HL-60/S4 treated with retinoic acid at 250 ng/mL for 4 days and 3 days (cell line): ENCODE measurements around the gene YPEL2.

Source experiments
- in situ Hi-C: fragments of 300-500 bp; cut with MboI; formaldehyde crosslinking; loops from 2 replicates; pipeline ENCODE4 v1.7.0; 2022; ENCODE audit warnings: low sequenced_read_pairs

The YPEL2 gene

GRCh38 chr17:59329176-59330052 is 2.0 kb upstream of the YPEL2 start:
- in situ Hi-C loops: no loop called here

DNA sequence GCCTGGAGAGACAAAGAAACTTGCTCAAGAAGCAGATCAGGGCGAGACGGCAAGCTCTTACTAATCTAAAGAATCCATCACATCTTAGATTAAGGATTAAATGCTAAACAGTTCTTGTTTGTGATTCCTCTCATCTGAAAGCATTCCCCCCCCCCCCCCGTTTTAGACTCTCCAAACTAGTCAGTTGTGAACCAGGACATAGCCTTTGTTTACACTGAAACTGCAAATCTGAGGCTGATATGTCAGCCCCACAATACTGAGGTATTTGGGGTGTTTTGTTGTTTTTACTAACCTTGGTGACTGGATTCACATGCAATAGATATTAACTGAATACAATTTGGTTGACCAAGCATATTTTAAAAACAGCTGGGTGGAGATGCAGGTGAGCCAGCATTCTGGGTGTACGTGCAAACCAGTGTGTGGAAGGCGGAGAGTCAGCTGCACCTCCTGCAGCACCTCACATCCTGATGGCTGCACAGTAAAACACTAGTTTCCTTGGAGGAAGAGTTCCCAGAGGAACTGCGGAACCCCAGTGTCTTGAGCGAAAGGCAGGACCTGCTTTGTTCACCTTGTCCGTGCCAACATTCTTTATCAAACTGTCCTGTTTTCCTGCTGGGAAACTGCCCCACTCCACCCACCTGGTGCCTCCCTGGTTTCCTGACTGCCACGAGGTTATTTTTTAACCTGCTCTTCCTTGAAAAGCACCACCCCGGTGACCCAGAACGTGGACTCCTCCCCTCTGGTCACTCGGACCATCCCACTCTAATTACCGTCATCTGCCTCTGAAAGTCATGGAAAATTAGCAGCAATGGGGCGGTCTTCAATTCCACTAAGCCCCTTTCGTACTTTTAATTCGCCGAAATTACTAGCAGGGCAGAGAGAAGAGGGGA is 1.2 kb upstream of the YPEL2 start:
- in situ Hi-C loops: no loop called here

DNA sequence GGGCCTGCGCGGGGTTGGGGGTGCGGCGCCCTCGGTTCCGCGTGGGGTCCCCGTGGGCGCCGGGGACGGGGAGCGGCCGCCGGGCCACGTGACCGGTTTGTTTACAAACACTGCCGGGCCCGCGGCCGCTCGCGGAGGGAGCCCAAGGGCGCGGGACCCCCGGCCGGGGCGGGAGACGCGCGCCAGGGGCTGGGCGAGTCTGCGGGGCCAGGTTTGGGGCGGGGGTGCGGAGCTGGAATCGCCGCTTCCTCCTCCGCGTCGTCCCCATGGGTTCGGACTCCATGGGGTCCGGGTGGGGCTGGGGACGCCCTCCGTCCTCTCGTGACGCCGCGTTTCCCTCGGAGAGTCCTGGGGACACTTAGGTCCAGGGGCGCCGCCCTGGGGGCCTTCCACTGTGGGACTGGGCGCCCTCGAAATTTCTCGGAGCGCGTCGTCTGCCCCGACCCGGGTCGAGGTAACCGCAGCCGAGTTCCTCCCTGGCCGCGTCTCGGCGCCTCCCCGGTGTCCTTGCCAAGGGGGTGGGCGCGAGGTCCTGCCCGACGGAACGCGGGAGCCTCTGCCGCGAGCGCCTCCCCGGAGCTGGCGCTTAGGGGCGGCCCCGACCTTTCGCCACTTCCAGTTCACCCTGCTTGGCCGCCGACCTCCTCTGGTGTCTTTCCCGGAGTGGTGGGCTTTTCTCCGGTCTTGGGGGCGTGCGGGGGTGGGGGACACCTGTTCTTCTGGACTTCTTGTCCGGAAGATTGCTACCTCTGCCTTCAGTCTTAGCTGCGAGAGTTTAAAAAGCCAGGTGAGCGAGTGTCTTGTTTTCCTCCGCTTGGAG is 684 bp downstream of the YPEL2 start:
- in situ Hi-C loops: no loop called here

GRCh38 chr17:59332749-59333377 is 1.4 kb downstream of the YPEL2 start:
- in situ Hi-C loops: no loop called here

DNA sequence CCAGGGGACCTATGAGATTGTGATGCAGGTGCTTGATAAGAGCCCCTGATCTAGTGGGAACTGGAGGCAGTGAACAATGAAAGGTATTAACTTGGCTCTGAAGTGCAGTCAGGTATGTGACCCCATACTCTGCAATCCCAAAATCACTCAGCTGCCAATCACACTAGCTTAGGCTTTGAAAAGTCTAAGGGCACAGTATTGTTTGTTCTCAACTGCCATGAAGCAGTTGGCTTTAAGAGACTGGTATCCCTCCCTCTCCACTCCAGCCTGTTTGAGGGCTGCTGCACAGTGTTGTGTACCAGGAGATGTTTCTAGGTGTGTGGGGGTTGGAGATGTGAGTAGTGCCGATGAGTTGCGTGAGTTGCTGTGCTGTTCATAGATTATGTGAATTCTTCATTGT is 2.4 kb downstream of the YPEL2 start:
- in situ Hi-C loops: no loop called here

GRCh38 chr17:59335685-59336084 is 4.2 kb downstream of the YPEL2 start:
- in situ Hi-C loops: no loop called here

- in situ Hi-C loops: no loop called here
Observed at GRCh38 chr17:59337741-59338299, 6.4 kb downstream of the YPEL2 start.

GRCh38 chr17:59338498-59338897 is 7.0 kb downstream of the YPEL2 start:
- in situ Hi-C loops: no loop called here

DNA sequence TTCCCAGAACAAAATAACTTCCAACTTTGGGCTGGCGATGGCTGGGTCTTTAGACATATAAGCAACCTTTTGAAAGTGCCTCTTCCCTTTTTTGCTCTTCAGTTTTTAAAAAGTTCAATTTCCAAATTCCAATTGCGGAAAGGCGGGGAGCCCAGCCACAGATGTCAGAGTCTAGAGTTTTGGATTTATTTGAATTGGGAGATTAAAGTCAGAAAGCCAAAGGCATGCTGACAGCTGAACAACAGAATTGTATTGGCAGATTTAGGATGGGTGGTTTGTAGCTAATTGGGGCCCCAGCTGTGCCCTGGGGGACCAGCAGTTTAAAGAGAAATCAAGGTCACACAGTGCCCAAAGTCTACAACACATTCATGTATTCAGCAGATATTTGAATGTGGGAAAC is 10.5 kb downstream of the YPEL2 start:
- in situ Hi-C loops: no loop called here

DNA sequence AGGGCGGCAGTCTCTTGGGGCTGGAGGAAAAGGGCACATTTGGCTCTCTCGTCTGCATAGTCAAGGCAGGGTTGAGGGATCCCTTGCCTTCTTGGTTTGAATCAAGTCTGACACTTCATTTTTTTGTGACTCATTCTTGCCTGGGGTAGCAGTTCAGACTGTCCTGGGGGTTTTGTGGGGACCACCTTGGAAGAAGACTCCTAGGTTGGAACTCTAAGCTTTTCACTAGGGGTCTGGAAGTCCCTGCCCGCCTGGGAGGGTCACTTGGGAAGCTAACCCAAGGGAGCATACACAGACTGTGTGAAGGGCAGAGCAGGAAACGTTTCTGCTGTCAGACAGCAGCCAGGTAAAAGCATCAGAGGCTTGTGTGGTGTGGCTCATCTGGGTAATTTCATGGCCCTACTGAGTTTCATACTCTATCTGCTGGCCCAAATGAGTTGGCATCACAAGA is 11.3 kb downstream of the YPEL2 start:
- in situ Hi-C loops: no loop called here

GRCh38 chr17:59345476-59345875 is 14.0 kb downstream of the YPEL2 start:
- in situ Hi-C loops: no loop called here

GRCh38 chr17:59346341-59346740 is 14.9 kb downstream of the YPEL2 start:
- in situ Hi-C loops: no loop called here

- in situ Hi-C loops: no loop called here
Observed at GRCh38 chr17:59346876-59347407, 15.5 kb downstream of the YPEL2 start.

DNA sequence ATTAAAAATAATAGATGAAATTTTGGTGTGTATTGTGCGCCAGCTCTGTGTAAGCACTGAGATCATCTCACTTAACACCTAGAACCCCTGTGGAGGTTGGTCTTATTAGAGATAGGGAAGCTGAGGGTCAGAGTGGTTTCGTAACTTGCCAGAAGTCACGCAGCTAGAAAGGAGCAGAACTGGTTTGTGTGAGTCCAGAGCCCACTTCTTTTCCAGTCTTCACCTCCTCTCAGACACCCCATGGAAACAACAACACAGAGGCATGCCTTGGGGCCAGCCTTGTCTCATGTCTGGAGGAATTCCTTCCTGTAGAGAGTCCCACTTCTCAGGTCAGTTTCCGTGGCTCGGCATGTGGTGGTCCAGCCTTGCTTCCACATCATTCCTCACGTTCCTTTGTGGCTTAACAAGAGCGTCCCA is 16.5 kb downstream of the YPEL2 start:
- in situ Hi-C loops: no loop called here

DNA sequence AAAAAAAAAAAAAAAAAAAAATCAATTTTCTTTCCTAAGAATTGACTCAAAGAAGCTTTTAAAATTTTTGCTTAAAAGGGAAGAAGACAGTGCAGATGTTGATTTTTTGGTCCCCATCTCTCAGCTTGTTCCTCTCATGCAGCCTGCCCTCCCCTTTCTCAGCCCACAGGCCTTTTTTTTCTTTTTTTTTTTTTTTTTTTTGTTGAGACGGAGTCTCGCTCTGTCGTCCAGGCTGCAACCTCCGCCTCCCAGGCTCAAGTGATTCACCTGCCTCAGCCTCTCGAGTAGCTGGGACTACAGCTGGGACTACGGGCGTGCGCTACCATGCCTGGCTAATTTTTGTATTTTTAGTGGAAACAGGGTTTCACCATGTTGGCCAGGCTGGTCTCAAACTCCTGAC is 17.7 kb downstream of the YPEL2 start:
- in situ Hi-C loops: no loop called here

DNA sequence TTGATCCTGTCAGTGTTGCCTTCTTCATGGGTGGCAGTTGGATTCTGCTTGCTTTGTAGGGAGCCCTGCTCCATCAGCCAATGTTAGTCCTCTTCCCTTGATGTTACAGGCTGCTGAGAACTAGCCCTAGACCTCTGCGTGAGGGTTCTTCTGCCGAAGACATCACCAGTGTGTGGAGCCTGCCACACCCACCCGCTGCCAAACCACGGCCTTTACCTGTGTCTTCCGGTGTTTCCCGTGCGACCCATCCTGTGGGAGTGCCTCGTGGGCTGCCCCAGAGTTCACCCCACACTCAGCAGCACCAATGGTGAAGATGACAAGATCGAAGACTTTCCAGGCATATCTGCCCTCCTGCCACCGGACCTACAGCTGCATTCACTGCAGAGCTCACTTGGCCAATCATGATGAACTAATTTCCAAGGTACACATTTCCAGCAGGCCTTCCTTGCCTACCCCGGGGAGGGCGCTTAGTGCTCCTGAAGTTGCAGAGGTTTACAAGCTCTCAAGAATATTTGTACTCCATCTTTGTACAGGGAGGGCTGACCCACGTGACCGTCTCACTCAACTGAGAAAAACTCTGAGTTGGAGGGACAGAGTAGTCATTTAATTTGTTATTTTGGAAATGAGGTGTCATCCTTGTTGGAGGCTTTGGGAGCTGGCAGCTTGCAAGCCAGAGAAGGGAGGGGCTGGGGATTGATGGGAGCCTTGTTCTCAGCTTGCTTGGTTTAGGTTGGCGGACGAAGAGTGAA is 21.8 kb downstream of the YPEL2 start:
- in situ Hi-C loops: no loop called here

DNA sequence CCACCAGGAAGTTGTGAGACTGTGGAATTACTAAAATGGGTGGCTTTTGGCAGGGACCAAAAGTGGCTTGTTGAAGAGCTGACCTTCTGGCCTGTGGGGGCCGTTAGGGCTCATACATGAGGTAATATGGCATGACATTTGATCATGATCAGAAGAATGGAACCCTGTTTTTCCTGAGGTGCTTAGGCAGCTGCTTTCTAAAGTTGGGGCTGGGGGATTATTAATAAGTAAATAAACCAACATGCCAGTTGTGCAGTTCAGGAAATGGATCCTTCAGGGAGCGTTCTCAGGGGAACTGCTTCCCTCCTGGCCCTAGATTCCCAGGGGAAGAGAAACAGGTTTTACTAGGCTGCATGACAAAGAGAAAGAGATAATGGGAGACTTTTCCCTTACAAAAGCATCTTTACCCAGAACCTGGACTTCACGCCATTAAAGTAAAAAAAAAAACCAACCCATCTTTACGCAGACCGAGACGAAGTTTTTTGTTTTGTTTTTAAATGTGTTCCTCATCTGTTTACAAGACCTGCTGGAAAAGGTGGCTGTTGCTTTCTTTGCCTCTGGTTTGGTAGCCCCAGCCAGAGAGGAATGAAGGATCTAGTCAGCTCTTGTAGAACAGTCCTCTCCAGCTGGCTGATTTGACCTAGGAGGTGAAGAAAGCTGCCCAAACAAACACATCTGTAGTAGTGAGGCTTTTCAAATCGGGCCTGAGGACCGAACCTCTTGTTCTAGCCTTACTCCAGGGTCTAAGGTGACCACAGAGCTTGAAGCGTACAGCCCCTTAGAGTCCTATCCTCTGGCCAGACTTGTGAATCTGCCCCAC is 22.7 kb downstream of the YPEL2 start:
- in situ Hi-C loops: no loop called here

DNA sequence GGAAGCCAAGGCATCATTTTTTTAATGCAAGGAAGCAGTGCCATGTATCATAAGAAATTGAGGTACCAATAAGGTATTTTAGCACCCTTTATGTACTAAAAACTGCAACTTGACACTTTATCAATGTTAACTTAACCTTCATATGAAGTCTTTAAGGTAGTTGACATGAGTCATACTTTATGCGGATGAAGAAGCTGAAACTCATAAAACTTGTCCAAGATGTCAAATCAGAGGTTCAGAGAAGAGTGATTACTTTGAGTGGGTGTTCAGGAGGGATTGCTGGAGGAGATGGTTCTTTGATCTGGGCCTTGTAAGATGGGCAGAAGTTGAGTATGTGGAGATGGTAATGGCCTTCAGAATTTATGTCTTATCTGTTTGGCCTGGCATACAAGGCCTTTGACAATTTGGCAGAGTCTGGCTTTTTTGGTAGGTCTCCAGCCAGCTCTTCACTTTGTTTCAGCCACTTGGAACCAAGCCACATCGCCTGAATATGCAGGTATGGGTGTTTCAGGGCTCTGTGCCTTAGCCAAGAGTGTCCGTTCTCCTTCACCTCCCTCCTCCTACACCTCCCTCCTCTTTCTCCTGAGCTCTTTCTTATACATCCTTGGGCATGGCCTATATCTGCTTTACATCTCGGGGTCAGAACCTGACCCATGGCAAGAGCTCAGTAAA is 23.7 kb downstream of the YPEL2 start:
- in situ Hi-C loops: no loop called here
